Amniotic epithelial cell (primary cell): ENCODE measurements around the gene CBX7.
A peak's percentile ranks its signal among the peaks of the same experiment; 100 is the strongest.

Experiments used
- DNase-seq: peaks from one replicate; pipeline ENCODE4 v3.0.0-alpha.2; 2010; ENCODE audit warnings: low read depth

The CBX7 gene

GRCh38 chr22:39152511-39153219 lies at the start of gene CBX7:
Gene CBX7 (minus strand): TSS chr22:39152680. CDS start chr22:39152444, 236 bp downstream.
- peak; percentile 69 for DNase-seq

- no peak for DNase-seq
Measured at GRCh38 chr22:39197578-39197977, 45.1 kb upstream of the CBX7 start.

DNA sequence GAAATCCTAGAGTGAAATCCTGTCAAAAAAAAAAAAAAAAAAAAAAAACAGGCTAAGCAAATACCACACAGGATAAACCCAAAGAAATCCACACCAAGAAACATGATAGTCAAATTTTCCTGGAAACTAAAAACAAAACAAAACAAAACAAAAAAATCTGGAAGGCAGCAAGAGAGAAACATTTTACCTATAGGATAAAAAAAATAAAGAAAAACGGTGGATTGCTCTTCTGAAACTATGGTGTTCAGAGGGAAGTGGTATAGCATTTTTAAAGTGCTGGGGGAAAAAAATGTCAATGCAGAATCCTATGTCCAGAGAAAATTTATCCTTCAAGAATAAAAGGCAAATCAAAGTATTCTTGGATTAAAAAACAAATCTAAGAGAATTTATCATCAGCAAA lies 41.6 kb upstream of the CBX7 start:
- no peak for DNase-seq

DNA sequence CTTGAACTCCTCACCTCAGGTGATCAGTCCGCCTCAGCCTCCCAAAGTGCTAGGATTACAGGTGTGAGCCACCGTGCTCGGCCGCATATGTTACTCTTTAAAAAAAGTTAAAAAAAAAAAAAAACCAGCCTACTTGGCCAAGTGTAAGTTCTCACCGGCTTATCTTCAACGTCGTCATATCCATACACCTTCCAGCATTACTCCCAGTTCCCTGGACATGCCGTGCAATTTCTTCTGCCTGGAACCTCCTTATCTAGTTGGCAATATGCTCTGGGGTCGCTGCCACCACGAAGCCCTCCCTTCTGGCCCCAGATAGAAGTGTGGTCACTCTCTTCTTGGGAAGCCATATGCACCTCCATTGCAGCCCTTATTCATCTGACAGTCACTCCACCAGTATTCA lies 36.3 kb upstream of the CBX7 start:
- DNase-seq = no peak

GRCh38 chr22:39185601-39186012 lies 33.1 kb upstream of the CBX7 start:
- DNase-seq = no peak

GRCh38 chr22:39184586-39185577 lies 32.4 kb upstream of the CBX7 start:
- DNase-seq = no peak

- DNase-seq = peak; percentile 51
Measured at GRCh38 chr22:39183991-39184585, 31.6 kb upstream of the CBX7 start.

- peak; percentile 83 for DNase-seq
Measured at GRCh38 chr22:39182478-39183030, 30.1 kb upstream of the CBX7 start.

GRCh38 chr22:39181778-39182177 lies 29.3 kb upstream of the CBX7 start:
- no peak for DNase-seq

DNA sequence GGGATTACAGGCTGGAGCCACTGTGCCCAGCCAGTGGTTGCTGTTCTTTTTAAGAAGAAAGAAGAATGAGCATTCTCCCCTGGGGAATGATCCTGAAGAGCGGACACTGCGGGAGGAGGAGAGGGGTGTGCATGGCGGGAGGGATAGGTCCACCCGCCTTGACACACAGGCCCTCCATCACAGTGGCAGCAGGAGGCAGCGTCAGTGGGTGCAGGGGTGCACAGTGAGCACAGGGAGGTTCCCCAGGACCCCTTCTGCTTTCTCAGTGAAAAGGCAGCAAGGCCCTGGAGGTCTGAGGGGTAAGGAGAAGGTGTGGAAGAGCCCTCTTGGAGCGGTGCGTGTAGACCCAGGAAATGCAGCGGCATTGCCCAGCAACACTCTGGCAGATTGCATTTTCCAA lies 28.9 kb upstream of the CBX7 start:
- no peak for DNase-seq

GRCh38 chr22:39179841-39180335 lies 27.4 kb upstream of the CBX7 start:
- DNase-seq = no peak

DNA sequence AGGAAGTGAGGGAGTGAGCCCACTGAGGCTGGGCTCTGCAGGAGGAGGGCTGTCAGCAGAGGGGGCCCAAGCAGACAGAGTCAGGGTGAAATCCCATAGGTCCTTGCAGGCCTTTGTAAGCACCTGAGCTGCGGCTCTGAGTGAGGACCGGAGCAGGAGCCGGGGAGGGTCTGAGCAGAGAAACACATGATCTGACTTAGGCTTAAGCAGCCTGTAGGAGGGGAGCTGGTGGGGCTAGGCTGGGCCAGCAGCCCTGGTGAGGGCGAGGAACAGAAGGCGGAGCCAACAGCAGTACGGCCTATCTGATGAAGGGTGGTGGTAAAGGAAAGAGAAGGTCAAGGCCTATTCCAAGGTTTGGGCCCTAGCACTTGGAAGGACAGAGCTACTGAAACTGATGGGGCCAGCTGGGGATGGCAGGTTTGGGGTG lies 26.9 kb upstream of the CBX7 start:
- no peak for DNase-seq

- DNase-seq = no peak
Measured at GRCh38 chr22:39178206-39179111, 26.0 kb upstream of the CBX7 start.

DNA sequence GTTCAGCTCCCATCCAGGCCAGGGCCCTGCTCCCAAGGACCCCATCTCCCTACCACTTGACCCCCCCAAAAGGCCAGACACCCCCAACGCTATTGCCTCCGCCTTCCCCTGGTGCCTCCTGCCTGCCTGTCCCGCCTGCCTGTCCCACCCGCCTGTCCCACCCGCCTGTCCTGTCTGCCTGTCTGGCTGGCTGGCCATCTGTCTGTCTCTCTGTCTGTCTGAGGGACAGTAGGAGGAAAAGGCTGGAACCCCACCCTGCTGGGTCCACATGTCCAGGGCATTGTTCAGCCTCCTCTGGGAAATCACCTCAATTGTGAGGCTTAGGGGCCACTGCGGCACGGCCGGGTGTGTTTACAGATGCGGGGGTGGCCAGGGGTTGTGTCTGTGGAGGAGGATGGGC lies 25.3 kb upstream of the CBX7 start:
- DNase-seq = no peak

GRCh38 chr22:39177456-39177775 lies 24.9 kb upstream of the CBX7 start:
- DNase-seq = no peak

DNA sequence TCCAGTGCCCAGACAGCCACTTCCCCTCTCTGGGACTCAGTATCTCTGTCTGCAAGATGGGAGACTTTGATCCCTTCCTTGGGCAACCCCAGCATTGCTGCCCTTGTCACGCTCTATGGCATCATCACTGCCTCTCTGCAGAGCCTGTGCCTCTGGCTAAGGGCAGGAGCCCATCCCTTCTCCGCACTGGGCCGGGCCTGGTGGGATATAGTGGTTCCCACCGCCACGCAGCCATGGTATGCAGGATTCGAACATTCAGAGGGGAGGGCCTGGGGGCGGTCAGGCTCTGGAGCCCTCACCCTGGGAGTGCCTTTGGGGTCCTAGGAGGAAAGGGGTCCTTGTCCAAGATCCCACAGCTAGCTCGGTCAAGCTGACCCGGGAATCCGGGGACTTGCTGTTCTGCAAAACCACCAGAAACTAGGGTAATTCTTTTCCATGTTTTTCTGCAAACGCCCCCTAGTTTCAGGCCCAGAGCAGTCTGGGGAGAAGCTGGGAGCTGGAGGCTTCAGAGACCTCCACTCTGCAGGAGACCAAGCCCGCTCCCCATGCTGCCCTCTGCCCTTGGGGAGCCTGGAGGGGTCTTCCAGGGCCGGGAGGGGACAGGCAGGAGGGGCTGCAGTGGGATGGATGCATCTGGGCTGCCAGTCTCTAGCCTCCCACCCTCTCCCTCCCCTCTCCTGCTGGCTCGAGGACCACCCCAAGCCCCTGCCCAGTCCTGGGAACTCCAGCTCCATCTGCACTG lies 24.4 kb upstream of the CBX7 start:
- no peak for DNase-seq

DNA sequence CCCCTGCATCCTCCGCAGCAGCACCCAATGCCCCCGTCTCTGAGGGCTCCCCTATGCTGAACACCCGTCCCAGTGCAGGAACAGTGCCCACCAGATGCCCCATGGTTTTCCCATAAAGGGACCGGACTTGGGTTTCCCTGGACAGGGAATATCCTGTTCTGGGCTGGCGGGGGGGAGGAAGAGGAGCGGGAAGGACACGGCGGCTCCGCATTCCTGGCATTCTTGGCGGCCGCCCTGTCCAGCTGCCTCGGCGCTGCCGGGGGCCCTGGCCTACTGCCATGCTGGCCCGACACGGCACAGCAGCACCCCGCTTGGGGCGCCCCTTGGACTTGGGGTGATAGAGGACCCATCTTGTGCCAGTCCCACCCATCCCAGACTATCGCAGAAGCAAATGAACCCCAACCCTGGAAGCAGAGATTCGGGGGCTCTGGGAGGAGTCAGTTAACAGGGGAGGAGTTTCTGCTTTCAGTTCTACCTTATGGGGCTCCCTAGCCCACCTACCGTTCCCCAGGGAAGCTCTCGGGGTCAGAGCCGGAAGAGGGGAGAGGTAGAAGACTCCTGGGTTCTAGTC lies 23.7 kb upstream of the CBX7 start:
- DNase-seq = peak; percentile 61

GRCh38 chr22:39175353-39176142 lies 23.1 kb upstream of the CBX7 start:
- no peak for DNase-seq
